Uterus (tissue), 2 donors: ENCODE measurements around the gene SSBP2.

Experiments used
- CTCF ChIP-seq, 4 experiments: fragments of 200-600 bp in 2 of 4; fragments of 450-650 bp in 2 of 4; sonication (generic) in 2 of 4; IDR thresholded peaks; one replicate each; pipeline ENCODE4 v1.5.1; 2016 to 2019; ENCODE audit warnings: antibody characterized with exemption in 4 of 4, mild to moderate bottlenecking in 2 of 4, moderate library complexity in 1 of 4
- POLR2A ChIP-seq, 2 donors: fragments of 450-650 bp; IDR thresholded peaks; one replicate each; pipeline ENCODE4 v1.6.1; 2016; ENCODE audit warnings: antibody characterized with exemption in 2 of 2, mild to moderate bottlenecking in 1 of 2, moderate library complexity in 1 of 2

GRCh38 chr5:81579262-81579924 lies 171.5 kb downstream of the SSBP2 start:
- TF ChIP-seq CTCF (IDR thresholded peaks at IDR 0.05) (no peak), POLR2A (IDR thresholded peaks at IDR 0.05) (no peak)
